ENCODE data around the gene MVD. TPM values are rescaled to one million over a fixed set of nuclear protein-coding genes. Genes with fewer than 3 reads are reported as not detected.

Gene MVD
- total and polyA plus RNA-seq, 10 of the 15 experiments (the other 5 are each of a cell fraction or from before 2014, with no cell fraction given), result 5.0 to 147 (median 65.0) TPM

DNA sequence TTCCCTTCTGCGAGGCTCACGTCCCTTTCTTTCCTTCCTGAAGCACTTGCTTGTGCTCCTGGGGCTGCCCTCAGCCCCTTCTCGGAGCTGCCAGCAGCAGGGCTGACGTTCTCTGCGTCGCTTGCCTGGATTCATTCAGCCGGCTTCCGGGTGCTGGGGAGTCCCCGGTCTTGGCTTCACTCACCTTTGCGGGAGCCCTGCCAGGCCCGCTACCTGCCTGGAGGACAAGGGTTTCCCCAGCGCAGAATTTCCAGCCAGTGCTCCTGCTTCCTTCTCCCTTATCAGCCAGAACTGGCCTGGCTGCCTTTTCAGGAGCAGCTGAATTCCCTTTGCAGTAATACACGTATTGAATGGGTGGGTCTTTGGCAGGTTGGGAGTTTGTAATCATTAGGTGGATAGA lies 46.6 kb downstream of the MVD start (continued):
- TF ChIP-seq ASH2L (IDR thresholded peaks at IDR 0.05; ENCODE audit: borderline replicate concordance, low read depth) (no peak), SMAD1 (IDR thresholded peaks at IDR 0.05; ENCODE audit: low read depth, partially characterized antibody) (no peak), PBX3 (IDR thresholded peaks at IDR 0.05; ENCODE audit: insufficient replicate concordance, low read depth, low read length) (no peak), KLF5 (IDR thresholded peaks at IDR 0.05; ENCODE audit: partially characterized antibody) (no peak)

DNA sequence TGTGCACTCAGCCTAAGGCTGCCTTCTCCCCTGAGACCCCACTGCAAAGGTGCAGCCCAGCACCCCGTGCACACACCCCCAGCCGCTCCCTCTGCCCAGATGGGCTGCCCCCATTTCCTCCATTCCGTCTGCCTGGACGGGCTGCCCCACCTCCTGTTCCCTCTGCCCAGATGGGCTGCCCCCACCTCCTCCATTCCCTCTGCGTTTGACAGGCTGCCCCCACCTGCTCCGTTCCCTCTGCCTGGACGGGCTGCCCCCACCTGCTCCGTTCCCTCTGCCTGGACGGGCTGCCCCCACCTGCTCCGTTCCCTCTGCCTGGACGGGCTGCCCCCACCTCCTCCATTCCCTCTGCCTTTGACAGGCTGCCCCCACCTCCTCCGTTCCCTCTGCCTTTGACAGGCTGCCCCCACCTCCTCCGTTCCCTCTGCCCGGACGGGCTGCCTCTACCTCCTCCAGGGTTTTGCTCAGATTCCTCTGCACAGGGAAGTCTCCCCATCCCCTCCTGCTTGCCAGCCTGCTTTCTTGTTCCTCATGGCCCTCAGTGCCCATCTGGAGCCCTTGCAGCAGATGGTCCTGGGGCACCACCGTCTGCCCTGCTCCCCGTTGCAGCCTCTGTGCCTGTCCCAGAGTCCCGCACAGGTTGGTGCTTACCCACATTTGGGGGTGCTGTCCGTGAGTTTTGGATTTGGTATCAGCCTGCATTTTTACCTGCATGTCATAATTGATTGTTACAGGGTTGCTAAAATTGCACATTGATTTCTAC lies 47.9 kb downstream of the MVD start:
- Histone ChIP-seq H3K79me2 (ENCODE audit: control insufficient read depth, insufficient read depth, low read length) (no peaks in the 10 kb centered on the region), H3K4me2 (ENCODE audit: control insufficient read depth, insufficient read depth) (no peak overlapping the region), H3K9ac (ENCODE audit: control insufficient read depth, insufficient read depth, low read length) (no peak overlapping the region), H4K20me1 (ENCODE audit: control insufficient read depth, insufficient read depth) (no peaks in the 10 kb centered on the region), H2AFZ (ENCODE audit: control insufficient read depth, low read depth, low read length) (no peak overlapping the region), H3K4me3 (no peak overlapping the region), H3K27me3 (replicated peaks in 1 of 2; ENCODE audit: control insufficient read depth in 2 of 2, insufficient read depth in 2 of 2, low read length in 1 of 2) (no peaks in the 10 kb centered on the region), H3K4me1 (ENCODE audit: control insufficient read depth, insufficient read depth, low read length) (no peaks in the 10 kb centered on the region), H3K9me3 (replicated peaks; ENCODE audit: control insufficient read depth, insufficient read depth, low read length) (no peaks in the 10 kb centered on the region), H3K27ac (ENCODE audit: control insufficient read depth, insufficient read depth) (no peak overlapping the region), H3K36me3 (ENCODE audit: control insufficient read depth in 2 of 2, insufficient read depth in 2 of 2, low read length in 1 of 2) (peaks cover 8 to 36% of the 10 kb centered on the region in 2 experiments; a peak in 3 of 4 replicates)
- ChIA-PET SMC1A (ENCODE audit: uncharacterized antibody, unreplicated experiment) (no interaction called here), RAD21 (ENCODE audit: unreplicated experiment) (no interaction called here), POLR2A (no interaction called here), CTCF (no interaction called here)
- WGBS (ENCODE audit: insufficient coverage, insufficient replicate concordance, low lambda C conversion rate, missing lambda C conversion rate), result 95% methylated on average over 19 of the region's 19 CpGs
- DNase-seq (ENCODE audit: low read depth, low spot score) (no peak), FAIRE-seq (no peak), ATAC-seq (no peak)
- intact Hi-C loops (cut with micrococcal nuclease; ENCODE audit: unreplicated experiment), result no loop called here
- no TSS peak for BruUV-seq (replicated peaks)
- in situ Hi-C loops (cut with MboI), result no loop called here
- TF ChIP-seq CTCF (IDR thresholded peaks at IDR 0.05 in 2 of 3, conservative IDR thresholded peaks at IDR 0.05 in 1 of 3; ENCODE audit: control insufficient read depth in 2 of 3, extremely low read depth in 1 of 3, insufficient read depth in 1 of 3, low read depth in 3 of 3, low read length in 3 of 3), result no peak
- TF ChIP-seq, protein P1, sequence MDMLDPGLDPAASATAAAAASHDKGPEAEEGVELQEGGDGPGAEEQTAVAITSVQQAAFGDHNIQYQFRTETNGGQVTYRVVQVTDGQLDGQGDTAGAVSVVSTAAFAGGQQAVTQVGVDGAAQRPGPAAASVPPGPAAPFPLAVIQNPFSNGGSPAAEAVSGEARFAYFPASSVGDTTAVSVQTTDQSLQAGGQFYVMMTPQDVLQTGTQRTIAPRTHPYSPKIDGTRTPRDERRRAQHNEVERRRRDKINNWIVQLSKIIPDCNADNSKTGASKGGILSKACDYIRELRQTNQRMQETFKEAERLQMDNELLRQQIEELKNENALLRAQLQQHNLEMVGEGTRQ (IDR thresholded peaks at IDR 0.05; ENCODE audit: borderline replicate concordance, low read depth, low read length), result no peak
- no peak for TF ChIP-seq RELA (IDR thresholded peaks at IDR 0.05; ENCODE audit: borderline replicate concordance, partially characterized antibody)
- TF ChIP-seq, protein P2, sequence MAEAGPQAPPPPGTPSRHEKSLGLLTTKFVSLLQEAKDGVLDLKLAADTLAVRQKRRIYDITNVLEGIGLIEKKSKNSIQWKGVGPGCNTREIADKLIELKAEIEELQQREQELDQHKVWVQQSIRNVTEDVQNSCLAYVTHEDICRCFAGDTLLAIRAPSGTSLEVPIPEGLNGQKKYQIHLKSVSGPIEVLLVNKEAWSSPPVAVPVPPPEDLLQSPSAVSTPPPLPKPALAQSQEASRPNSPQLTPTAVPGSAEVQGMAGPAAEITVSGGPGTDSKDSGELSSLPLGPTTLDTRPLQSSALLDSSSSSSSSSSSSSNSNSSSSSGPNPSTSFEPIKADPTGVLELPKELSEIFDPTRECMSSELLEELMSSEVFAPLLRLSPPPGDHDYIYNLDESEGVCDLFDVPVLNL (IDR thresholded peaks at IDR 0.05; ENCODE audit: low read depth, low read length), result no peak
- TF ChIP-seq ZBED1 (IDR thresholded peaks at IDR 0.05; ENCODE audit: borderline replicate concordance), result no peak
- TF ChIP-seq, protein P3, sequence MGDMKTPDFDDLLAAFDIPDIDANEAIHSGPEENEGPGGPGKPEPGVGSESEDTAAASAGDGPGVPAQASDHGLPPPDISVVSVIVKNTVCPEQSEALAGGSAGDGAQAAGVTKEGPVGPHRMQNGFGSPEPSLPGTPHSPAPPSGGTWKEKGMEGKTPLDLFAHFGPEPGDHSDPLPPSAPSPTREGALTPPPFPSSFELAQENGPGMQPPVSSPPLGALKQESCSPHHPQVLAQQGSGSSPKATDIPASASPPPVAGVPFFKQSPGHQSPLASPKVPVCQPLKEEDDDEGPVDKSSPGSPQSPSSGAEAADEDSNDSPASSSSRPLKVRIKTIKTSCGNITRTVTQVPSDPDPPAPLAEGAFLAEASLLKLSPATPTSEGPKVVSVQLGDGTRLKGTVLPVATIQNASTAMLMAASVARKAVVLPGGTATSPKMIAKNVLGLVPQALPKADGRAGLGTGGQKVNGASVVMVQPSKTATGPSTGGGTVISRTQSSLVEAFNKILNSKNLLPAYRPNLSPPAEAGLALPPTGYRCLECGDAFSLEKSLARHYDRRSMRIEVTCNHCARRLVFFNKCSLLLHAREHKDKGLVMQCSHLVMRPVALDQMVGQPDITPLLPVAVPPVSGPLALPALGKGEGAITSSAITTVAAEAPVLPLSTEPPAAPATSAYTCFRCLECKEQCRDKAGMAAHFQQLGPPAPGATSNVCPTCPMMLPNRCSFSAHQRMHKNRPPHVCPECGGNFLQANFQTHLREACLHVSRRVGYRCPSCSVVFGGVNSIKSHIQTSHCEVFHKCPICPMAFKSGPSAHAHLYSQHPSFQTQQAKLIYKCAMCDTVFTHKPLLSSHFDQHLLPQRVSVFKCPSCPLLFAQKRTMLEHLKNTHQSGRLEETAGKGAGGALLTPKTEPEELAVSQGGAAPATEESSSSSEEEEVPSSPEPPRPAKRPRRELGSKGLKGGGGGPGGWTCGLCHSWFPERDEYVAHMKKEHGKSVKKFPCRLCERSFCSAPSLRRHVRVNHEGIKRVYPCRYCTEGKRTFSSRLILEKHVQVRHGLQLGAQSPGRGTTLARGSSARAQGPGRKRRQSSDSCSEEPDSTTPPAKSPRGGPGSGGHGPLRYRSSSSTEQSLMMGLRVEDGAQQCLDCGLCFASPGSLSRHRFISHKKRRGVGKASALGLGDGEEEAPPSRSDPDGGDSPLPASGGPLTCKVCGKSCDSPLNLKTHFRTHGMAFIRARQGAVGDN (IDR thresholded peaks at IDR 0.05), result no peak
- TF ChIP-seq YBX1 (IDR thresholded peaks at IDR 0.05), result no peak

All from GM12878 (cell line).